Kidney epithelial cell (primary cell): ENCODE measurements around the gene ZBTB44. TPM values are rescaled to one million over a fixed set of nuclear protein-coding genes. Genes with fewer than 3 reads are reported as not detected.

ENCODE experiments used
- DNase-seq: peaks from one replicate; pipeline ENCODE4 v3.0.0-alpha.2; 2010; ENCODE audit warnings: low read depth
- H3K27me3 ChIP-seq: 2 replicates; pipeline ENCODE4 v1.6.0; 2011; ENCODE audit warnings: low read length; ENCODE audit not compliant: control insufficient read depth, insufficient read depth
- H3K36me3 ChIP-seq: 2 replicates; pipeline ENCODE4 v1.5.1; 2011; ENCODE audit warnings: low read length; ENCODE audit not compliant: control insufficient read depth, insufficient read depth
- H3K4me3 ChIP-seq: 2 replicates; pipeline ENCODE4 v1.5.1; 2011; ENCODE audit warnings: low read depth, mild to moderate bottlenecking, control low read depth, low read length
- total RNA-seq: library from RNA; depleted of rRNA; stranded (reverse); fragments of >200 nt; gene quantifications from 2 replicates; pipeline ENCODE4 v1.2.3, GENCODE V29; 2015
- TF ChIP-seq, protein P1 (sequence below): IDR thresholded peaks from 2 replicates; pipeline ENCODE4 v1.5.1; 2011; ENCODE audit warnings: mild to moderate bottlenecking, moderate library complexity, low read length, control low read depth, inconsistent platforms; ENCODE audit not compliant: insufficient read depth, poor library complexity, severe bottlenecking

Gene ZBTB44, protein sequence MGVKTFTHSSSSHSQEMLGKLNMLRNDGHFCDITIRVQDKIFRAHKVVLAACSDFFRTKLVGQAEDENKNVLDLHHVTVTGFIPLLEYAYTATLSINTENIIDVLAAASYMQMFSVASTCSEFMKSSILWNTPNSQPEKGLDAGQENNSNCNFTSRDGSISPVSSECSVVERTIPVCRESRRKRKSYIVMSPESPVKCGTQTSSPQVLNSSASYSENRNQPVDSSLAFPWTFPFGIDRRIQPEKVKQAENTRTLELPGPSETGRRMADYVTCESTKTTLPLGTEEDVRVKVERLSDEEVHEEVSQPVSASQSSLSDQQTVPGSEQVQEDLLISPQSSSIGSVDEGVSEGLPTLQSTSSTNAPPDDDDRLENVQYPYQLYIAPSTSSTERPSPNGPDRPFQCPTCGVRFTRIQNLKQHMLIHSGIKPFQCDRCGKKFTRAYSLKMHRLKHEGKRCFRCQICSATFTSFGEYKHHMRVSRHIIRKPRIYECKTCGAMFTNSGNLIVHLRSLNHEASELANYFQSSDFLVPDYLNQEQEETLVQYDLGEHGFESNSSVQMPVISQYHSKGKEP
- total RNA-seq = 18.8 and 19.6 TPM in 2 replicates

DNA sequence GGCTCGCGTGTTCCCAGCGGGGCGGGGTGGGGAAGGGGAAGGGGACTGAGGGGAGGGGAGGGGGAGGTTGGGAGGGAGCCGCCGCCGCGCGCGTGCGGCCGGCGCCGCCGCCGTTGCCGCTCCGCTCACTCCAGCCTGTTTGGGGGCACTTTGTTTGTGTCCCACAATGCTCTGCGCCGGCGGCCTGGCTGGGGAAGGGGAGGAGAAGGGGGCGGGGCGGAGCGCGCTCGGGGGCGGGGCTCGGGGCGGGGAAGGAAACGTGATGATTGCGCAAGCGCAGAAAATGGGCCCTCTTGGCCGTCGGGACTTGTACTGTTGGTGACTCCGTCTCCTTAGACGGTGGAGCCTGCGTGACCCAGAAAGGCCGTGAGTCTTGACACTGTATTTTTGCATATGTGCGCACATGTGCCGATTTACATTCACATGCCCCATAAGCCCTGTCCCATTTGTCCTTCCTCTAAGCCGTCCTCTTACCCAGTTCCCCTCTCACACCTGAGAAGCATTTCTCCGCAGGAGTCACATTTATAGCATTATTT, at the start of gene ZBTB44:
Gene ZBTB44 (minus strand): TSS at position 168 of the 536 bp plus-strand sequence. CDS start 53,044 bp downstream, outside the sequence.
- DNase-seq = peak; percentile 34
- no peaks in the 10 kb centered on the region for H3K36me3 ChIP-seq
- H3K4me3 ChIP-seq = peak within 1 kb of the TSS; percentile 91
- TF ChIP-seq, protein P1, sequence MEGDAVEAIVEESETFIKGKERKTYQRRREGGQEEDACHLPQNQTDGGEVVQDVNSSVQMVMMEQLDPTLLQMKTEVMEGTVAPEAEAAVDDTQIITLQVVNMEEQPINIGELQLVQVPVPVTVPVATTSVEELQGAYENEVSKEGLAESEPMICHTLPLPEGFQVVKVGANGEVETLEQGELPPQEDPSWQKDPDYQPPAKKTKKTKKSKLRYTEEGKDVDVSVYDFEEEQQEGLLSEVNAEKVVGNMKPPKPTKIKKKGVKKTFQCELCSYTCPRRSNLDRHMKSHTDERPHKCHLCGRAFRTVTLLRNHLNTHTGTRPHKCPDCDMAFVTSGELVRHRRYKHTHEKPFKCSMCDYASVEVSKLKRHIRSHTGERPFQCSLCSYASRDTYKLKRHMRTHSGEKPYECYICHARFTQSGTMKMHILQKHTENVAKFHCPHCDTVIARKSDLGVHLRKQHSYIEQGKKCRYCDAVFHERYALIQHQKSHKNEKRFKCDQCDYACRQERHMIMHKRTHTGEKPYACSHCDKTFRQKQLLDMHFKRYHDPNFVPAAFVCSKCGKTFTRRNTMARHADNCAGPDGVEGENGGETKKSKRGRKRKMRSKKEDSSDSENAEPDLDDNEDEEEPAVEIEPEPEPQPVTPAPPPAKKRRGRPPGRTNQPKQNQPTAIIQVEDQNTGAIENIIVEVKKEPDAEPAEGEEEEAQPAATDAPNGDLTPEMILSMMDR = no peak
- H3K27me3 ChIP-seq = no peaks in the 10 kb centered on the region

DNA sequence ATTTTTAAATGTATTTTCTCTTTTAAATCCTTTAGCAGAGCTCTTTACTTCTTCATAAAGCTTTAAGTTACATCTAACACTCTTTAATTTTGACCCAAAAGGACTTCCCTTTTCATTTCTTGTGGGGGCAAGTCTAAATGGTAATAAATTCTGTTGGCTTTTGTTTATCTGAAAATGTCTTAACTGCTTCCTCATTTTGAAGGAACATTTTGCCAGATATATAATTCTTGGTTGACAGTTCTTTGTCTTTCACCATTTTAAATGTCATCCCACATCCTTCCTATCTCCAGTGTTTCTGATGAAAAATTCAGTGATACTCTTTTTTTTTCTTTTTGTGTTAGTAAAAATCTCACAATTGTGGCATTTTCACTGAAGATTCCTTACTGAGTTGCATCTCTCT, 44.7 kb upstream of the ZBTB44 start:
- DNase-seq = no peak
- no peaks in the 10 kb centered on the region for H3K36me3 ChIP-seq
- no peaks in the 10 kb centered on the region for H3K27me3 ChIP-seq
- no peak overlapping the region for H3K4me3 ChIP-seq
- TF ChIP-seq, protein P1 = no peak

DNA sequence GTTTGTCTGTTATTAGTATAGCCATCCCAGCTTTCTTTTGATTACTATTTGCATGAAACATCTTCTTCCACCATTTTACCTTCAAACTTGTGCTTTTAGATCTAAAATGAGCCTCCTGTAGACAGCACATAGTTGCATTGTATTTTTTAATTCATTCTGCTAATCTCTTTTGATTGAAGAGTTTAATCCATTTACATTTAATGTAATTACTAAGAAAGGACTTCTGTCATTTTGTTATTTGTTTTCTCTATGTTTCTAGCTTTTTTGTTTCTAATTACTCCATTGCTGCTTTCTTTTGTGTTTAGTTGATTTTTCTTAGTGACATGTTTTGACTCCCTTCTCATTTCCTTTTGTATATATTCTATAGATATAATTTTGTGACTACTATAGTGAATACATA, 43.7 kb upstream of the ZBTB44 start:
- no peak for DNase-seq

DNA sequence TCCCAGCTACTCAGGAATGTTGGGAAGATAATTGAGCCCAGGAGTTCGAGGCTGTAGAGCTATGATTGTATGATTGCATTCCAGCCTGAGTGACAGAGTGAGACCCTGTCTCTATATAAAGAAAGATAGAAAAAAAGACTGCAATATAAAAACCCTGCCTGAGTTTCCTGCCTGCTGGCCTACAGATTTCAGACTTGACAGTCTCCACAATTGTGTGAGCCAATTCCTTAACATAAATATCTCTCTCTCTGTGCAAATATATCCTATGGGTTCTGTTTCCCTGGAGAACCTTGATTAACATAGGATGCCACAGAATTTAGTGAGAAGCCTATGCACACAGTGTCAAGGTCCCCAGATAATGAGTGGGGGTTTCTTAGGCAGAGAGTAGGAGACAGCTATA, 32.5 kb upstream of the ZBTB44 start:
- Histone ChIP-seq H3K4me3 (no peak overlapping the region), H3K27me3 (no peaks in the 10 kb centered on the region), H3K36me3 (no peaks in the 10 kb centered on the region)
- no peak for DNase-seq
- TF ChIP-seq, protein P1 = no peak

More for the DNA sequence above, 43.7 kb upstream of the ZBTB44 start:
- TF ChIP-seq, protein P1 = no peak
- Histone ChIP-seq H3K36me3 (no peaks in the 10 kb centered on the region), H3K27me3 (no peaks in the 10 kb centered on the region), H3K4me3 (no peak overlapping the region)

DNA sequence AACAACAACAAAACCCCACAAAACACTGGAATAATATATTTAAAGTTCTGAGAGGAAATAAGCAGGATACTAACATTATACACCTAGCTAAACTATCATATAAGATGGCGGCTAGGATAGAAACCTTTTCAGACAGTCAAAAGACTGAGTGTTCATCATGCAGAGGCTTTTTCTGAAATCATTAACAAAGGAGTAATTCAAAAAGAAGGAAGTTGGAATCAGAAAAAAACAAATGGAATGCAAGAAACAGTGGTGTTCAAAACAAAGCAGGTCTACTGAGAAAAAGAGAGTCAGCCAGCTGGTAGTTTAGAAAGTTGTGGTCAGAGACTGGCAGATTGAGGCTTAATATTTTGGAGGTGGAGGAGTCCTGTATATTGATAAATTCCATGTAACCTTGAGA, 30.1 kb upstream of the ZBTB44 start:
- Histone ChIP-seq H3K4me3 (no peak overlapping the region), H3K27me3 (no peaks in the 10 kb centered on the region), H3K36me3 (no peaks in the 10 kb centered on the region)
- DNase-seq = no peak
- TF ChIP-seq, protein P1 = no peak
